D341Med (cell line): ENCODE measurements around the gene LHX4.

ENCODE experiments used
- DNase-seq: peaks from one replicate; pipeline ENCODE4 v3.0.0; 2012; ENCODE audit warnings: low spot score

Gene LHX4

GRCh38 chr1:180243517-180244221, 13.6 kb downstream of the LHX4 start:
- DNase-seq = no peak

GRCh38 chr1:180244840-180245239, 14.8 kb downstream of the LHX4 start:
- DNase-seq = no peak

GRCh38 chr1:180246579-180246978, 16.5 kb downstream of the LHX4 start:
- DNase-seq = no peak

- no peak for DNase-seq
Observed at GRCh38 chr1:180247061-180247460, 17.0 kb downstream of the LHX4 start.

- DNase-seq = no peak
Observed at GRCh38 chr1:180247580-180247979, 17.5 kb downstream of the LHX4 start.

GRCh38 chr1:180248176-180248575, 18.1 kb downstream of the LHX4 start:
- no peak for DNase-seq

- peak; percentile 92 for DNase-seq
Observed at GRCh38 chr1:180248731-180249681, 18.9 kb downstream of the LHX4 start.

GRCh38 chr1:180249725-180250498, 19.8 kb downstream of the LHX4 start:
- DNase-seq = no peak

- no peak for DNase-seq
Observed at GRCh38 chr1:180250499-180250770, 20.4 kb downstream of the LHX4 start.

GRCh38 chr1:180250883-180251509, 20.9 kb downstream of the LHX4 start:
- DNase-seq = no peak

GRCh38 chr1:180251526-180252305, 21.7 kb downstream of the LHX4 start:
- no peak for DNase-seq

- peak; percentile 86 for DNase-seq
Observed at GRCh38 chr1:180252638-180253536, 22.8 kb downstream of the LHX4 start.

GRCh38 chr1:180253585-180254495, 23.8 kb downstream of the LHX4 start:
- no peak for DNase-seq

GRCh38 chr1:180254496-180254819, 24.4 kb downstream of the LHX4 start:
- no peak for DNase-seq

GRCh38 chr1:180254854-180255253, 24.8 kb downstream of the LHX4 start:
- no peak for DNase-seq

GRCh38 chr1:180255536-180256340, 25.7 kb downstream of the LHX4 start:
- peak; percentile 81 for DNase-seq

- no peak for DNase-seq
Observed at GRCh38 chr1:180256341-180257027, 26.4 kb downstream of the LHX4 start.

- no peak for DNase-seq
Observed at GRCh38 chr1:180257028-180257386, 26.9 kb downstream of the LHX4 start.
